H1 (cell line): ENCODE data around the gene COL6A1. TPM values are rescaled to one million over a fixed set of nuclear protein-coding genes. Genes with fewer than 3 reads are reported as not detected.

Experiments
- CTCF ChIA-PET: fragments of 300-600 bp; sonication (Branson Sonifier 250); formaldehyde crosslinking; loops from one replicate; lab custom pipeline; 2021; ENCODE audit not compliant: partially characterized antibody; lab: Charles Lee
- POLR2A ChIA-PET: fragments of 300-600 bp; sonication (Branson Sonifier 250); formaldehyde crosslinking; loops from one replicate; lab custom pipeline; 2021; ENCODE audit warnings: inconsistent platforms; ENCODE audit not compliant: partially characterized antibody; lab: Charles Lee
- DNase-seq, 2 experiments: peaks; one replicate each; pipeline versions ENCODE4 v3.0.0 to v3.0.0-alpha.2; 2010 to 2022; ENCODE audit warnings: low spot score in 2 of 2, low read depth in 1 of 2, mixed read lengths in 1 of 2
- FAIRE-seq: peaks from 2 replicates; lab custom pipeline; 2011; peaks lifted over from hg19 to GRCh38; lab: Jason Lieb, UNC
- H2AFZ ChIP-seq: 2 replicates; pipeline ENCODE4 v1.8.1; 2012; ENCODE audit warnings: low read length, inconsistent platforms
- H2AK5ac ChIP-seq: 2 replicates; pipeline ENCODE4 v1.6.1; 2013; ENCODE audit warnings: low read depth, low read length
- H2BK120ac ChIP-seq: replicated peaks from 2 replicates; pipeline ENCODE3; 2013; ENCODE audit warnings: low read depth, low read length, inconsistent platforms
- H2BK12ac ChIP-seq: 2 replicates; pipeline ENCODE4 v1.6.1; 2013; ENCODE audit warnings: low read depth, low read length
- H2BK15ac ChIP-seq: 2 replicates; pipeline ENCODE4 v1.6.1; 2013; ENCODE audit warnings: low read length
- H2BK20ac ChIP-seq: 2 replicates; pipeline ENCODE4 v1.6.1; 2013; ENCODE audit warnings: low read length
- H2BK5ac ChIP-seq: 2 replicates; pipeline ENCODE4 v1.6.1; 2013; ENCODE audit warnings: low read depth, low read length
- H3K14ac ChIP-seq: 2 replicates; pipeline ENCODE4 v1.6.1; 2013; ENCODE audit warnings: inconsistent platforms; ENCODE audit not compliant: insufficient read length
- H3K18ac ChIP-seq: 2 replicates; pipeline ENCODE4 v1.6.1; 2013; ENCODE audit warnings: low read length; ENCODE audit errors: extremely low read depth
- H3K23ac ChIP-seq: 2 replicates; pipeline ENCODE4 v1.6.1; 2013; ENCODE audit warnings: inconsistent platforms; ENCODE audit not compliant: insufficient read length
- H3K23me2 ChIP-seq: 2 replicates; pipeline ENCODE4 v1.6.1; 2013; ENCODE audit warnings: low read depth, low read length
- H3K27ac ChIP-seq: 2 replicates; pipeline ENCODE4 v1.6.1; 2011; ENCODE audit warnings: low read depth, low read length, inconsistent platforms
- H3K27me3 ChIP-seq, 4 experiments: replicated peaks in 1 of 4; 1 replicate in 1 of 4; 2 replicates in 3 of 4; pipeline versions ENCODE4 v1.6.1 to v1.8.1; 2011 to 2013; ENCODE audit warnings: low read length in 3 of 4, mild to moderate bottlenecking in 3 of 4, inconsistent platforms in 2 of 4, mixed read lengths in 2 of 4, moderate library complexity in 1 of 4; ENCODE audit not compliant: control insufficient read depth in 3 of 4, insufficient read depth in 3 of 4; ENCODE audit errors: extremely low read depth in 1 of 4
- H3K36me3 ChIP-seq, 4 experiments: 2 replicates each; pipeline versions ENCODE4 v1.6.1 to v1.8.1; 2011 to 2013; ENCODE audit warnings: mild to moderate bottlenecking in 4 of 4, low read length in 3 of 4, moderate library complexity in 2 of 4, control low read depth in 1 of 4, inconsistent platforms in 1 of 4; ENCODE audit not compliant: insufficient read depth in 4 of 4, control insufficient read depth in 2 of 4
- H3K4ac ChIP-seq: replicated peaks from 2 replicates; pipeline ENCODE3; 2013; ENCODE audit warnings: low read length, low read depth, mixed read lengths, inconsistent platforms; ENCODE audit not compliant: insufficient read length
- H3K4me1 ChIP-seq, 4 experiments: replicated peaks in 1 of 4; 1 replicate in 1 of 4; 2 replicates in 3 of 4; pipeline versions ENCODE4 v1.6.1 to v1.8.1; 2011 to 2013; ENCODE audit warnings: low read length in 3 of 4, inconsistent platforms in 2 of 4, mixed read lengths in 1 of 4; ENCODE audit not compliant: insufficient read depth in 4 of 4, control insufficient read depth in 3 of 4
- H3K4me2 ChIP-seq, 2 experiments: 2 replicates each; pipeline versions ENCODE4 v1.6.1 to v1.8.1; 2011 to 2013; ENCODE audit warnings: low read depth in 2 of 2, low read length in 2 of 2, control low read depth in 1 of 2, inconsistent platforms in 1 of 2, mild to moderate bottlenecking in 1 of 2; ENCODE audit not compliant: insufficient read depth in 1 of 2
- H3K4me3 ChIP-seq, 4 experiments: fragments of 200-600, 300-600 bp in 1 of 4; sonication (generic), shearing (Covaris generic), sonication (Bioruptor Twin) in 1 of 4; 2 replicates each; pipeline versions ENCODE4 v1.5.1 to v1.8.1; 2011 to 2016; ENCODE audit warnings: low read length in 4 of 4, low read depth in 3 of 4, control low read depth in 2 of 4, inconsistent platforms in 2 of 4, mild to moderate bottlenecking in 2 of 4, mixed read lengths in 1 of 4, moderate library complexity in 1 of 4; ENCODE audit not compliant: insufficient read depth in 2 of 4; ENCODE audit errors: extremely low read depth in 1 of 4
- H3K56ac ChIP-seq: replicated peaks from 2 replicates; pipeline ENCODE3; 2013; ENCODE audit warnings: low read depth, mild to moderate bottlenecking, mixed read lengths, low read length, inconsistent platforms; ENCODE audit not compliant: insufficient read length
- H3K79me1 ChIP-seq: 2 replicates; pipeline ENCODE4 v1.6.1; 2013; ENCODE audit warnings: low read depth, low read length, control low read depth
- H3K79me2 ChIP-seq, 2 experiments: 2 replicates each; pipeline versions ENCODE4 v1.6.1 to v1.8.1; 2012 to 2013; ENCODE audit warnings: low read length in 2 of 2, mild to moderate bottlenecking in 2 of 2, inconsistent platforms in 1 of 2; ENCODE audit not compliant: insufficient read depth in 2 of 2, control insufficient read depth in 1 of 2
- H3K9ac ChIP-seq, 4 experiments: replicated peaks in 1 of 4; 1 replicate in 1 of 4; 2 replicates in 3 of 4; pipeline versions ENCODE4 v1.6.1 to v1.8.1; 2011 to 2013; ENCODE audit warnings: low read depth in 3 of 4, low read length in 3 of 4, control low read depth in 2 of 4, mild to moderate bottlenecking in 2 of 4, moderate library complexity in 2 of 4, inconsistent platforms in 1 of 4; ENCODE audit errors: extremely low read depth in 1 of 4
- H3K9me3 ChIP-seq, 2 experiments: 2 replicates each; pipeline versions ENCODE4 v1.6.1 to v1.8.1; 2012 to 2013; ENCODE audit warnings: mild to moderate bottlenecking in 2 of 2, moderate library complexity in 2 of 2, control low read depth in 1 of 2, inconsistent platforms in 1 of 2, low read depth in 1 of 2, low read length in 1 of 2, mixed read lengths in 1 of 2; ENCODE audit not compliant: insufficient read depth in 2 of 2
- H4K20me1 ChIP-seq, 2 experiments: replicated peaks in 1 of 2; 2 replicates each; pipeline versions ENCODE3 to v1.8.1; 2011 to 2013; ENCODE audit warnings: inconsistent platforms in 2 of 2, low read length in 2 of 2, mild to moderate bottlenecking in 1 of 2; ENCODE audit not compliant: insufficient read depth in 2 of 2, control insufficient read depth in 1 of 2
- H4K5ac ChIP-seq: 2 replicates; pipeline ENCODE4 v1.6.1; 2013; ENCODE audit warnings: low read length, low read depth, mixed read lengths, inconsistent platforms; ENCODE audit not compliant: insufficient read length
- H4K8ac ChIP-seq: 2 replicates; pipeline ENCODE4 v1.8.0; 2013; ENCODE audit warnings: mild to moderate bottlenecking, moderate library complexity, low read length, inconsistent platforms; ENCODE audit not compliant: insufficient read depth; ENCODE audit errors: extremely low read depth
- H4K91ac ChIP-seq: replicated peaks from 2 replicates; pipeline ENCODE3; 2013; ENCODE audit warnings: low read length, mixed read lengths, inconsistent platforms; ENCODE audit not compliant: insufficient read length
- EGR1 ChIP-seq: IDR thresholded peaks from 2 replicates; pipeline ENCODE4 v1.6.1; 2011; ENCODE audit warnings: low read depth, low read length, borderline replicate concordance
- FOSL1 ChIP-seq: IDR thresholded peaks from 2 replicates; pipeline ENCODE4 v1.6.1; 2011; ENCODE audit warnings: mild to moderate bottlenecking, low read depth, low read length, moderate library complexity; ENCODE audit not compliant: insufficient read depth
- GABPA ChIP-seq: IDR thresholded peaks from 2 replicates; pipeline ENCODE4 v1.6.1; 2011; ENCODE audit warnings: mild to moderate bottlenecking, low read length, moderate library complexity, borderline replicate concordance; ENCODE audit not compliant: insufficient read depth
- KDM1A ChIP-seq: fragments of 200-600, 300-600 bp; sonication (generic); IDR thresholded peaks from 2 replicates; pipeline ENCODE4 v1.7.1; 2016; ENCODE audit warnings: mild to moderate bottlenecking, low read length, borderline replicate concordance
- MAX ChIP-seq: IDR thresholded peaks from 2 replicates; pipeline ENCODE4 v1.6.1; 2012; ENCODE audit warnings: inconsistent platforms
- NANOG ChIP-seq: IDR thresholded peaks from 2 replicates; pipeline ENCODE4 v1.6.1; 2011; ENCODE audit warnings: low read length, low read depth, mild to moderate bottlenecking, inconsistent platforms; ENCODE audit not compliant: insufficient read depth, poor library complexity, severe bottlenecking
- SAP30 ChIP-seq: fragments of 300-600 bp; sonication (generic); IDR thresholded peaks from 2 replicates; pipeline ENCODE4 v1.7.1; 2012; ENCODE audit warnings: low read length, moderate library complexity, mild to moderate bottlenecking, inconsistent platforms; ENCODE audit not compliant: insufficient read depth, insufficient replicate concordance
- TEAD4 ChIP-seq: IDR thresholded peaks from 2 replicates; pipeline ENCODE4 v1.6.1; 2012; ENCODE audit warnings: low read depth, low read length, inconsistent platforms, mixed read lengths
- YY1 ChIP-seq: IDR thresholded peaks from 2 replicates; pipeline ENCODE4 v1.6.1; 2011; ENCODE audit warnings: low read depth, mild to moderate bottlenecking, low read length
- WGBS, 2 experiments: shearing (Covaris generic) in 1 of 2; methylation state at CpG; one replicate each; pipeline versions ENCODE4 v1.1.6 to v1.1.7; 2013 to 2015; ENCODE audit warnings: low lambda C conversion rate in 2 of 2, mixed read lengths in 2 of 2, inconsistent platforms in 1 of 2, low coverage in 1 of 2, missing lambda C conversion rate in 1 of 2; ENCODE audit not compliant: insufficient replicate concordance in 2 of 2, insufficient coverage in 1 of 2, insufficient read length in 1 of 2; ENCODE audit errors: extremely low coverage in 1 of 2, missing lambda C conversion rate in 1 of 2; 5-methylcytosine and 5-hydroxymethylcytosine counted together
- polyA plus RNA-seq, 7 experiments: library from polyadenylated mRNA; depleted of rRNA in 3 of 7; stranded (reverse) in 5 of 7; unstranded in 2 of 7; fragments of >200 nt in 5 of 7; fragments of 200-250 nt in 2 of 7; gene quantifications; 1 replicate in 5 of 7; 2 replicates in 1 of 7; 4 replicates in 1 of 7; pipeline versions ENCODE4 v1.2.1 to v1.2.3, GENCODE V29; 2011 to 2013; ENCODE audit warnings: missing spikeins in 2 of 7, mixed read lengths in 2 of 7
- total RNA-seq: library from RNA; stranded (reverse); fragmentation: NEBNext Ultra II Directional; extraction: Animal tissue kit (Norgen Biotek cat#: 25700); gene quantifications from 2 replicates; pipeline ENCODE4 v1.2.1, GENCODE V29; 2021
- TF ChIP-seq, protein P1 (sequence below): IDR thresholded peaks from 2 replicates; pipeline ENCODE4 v1.6.1; 2012; ENCODE audit warnings: inconsistent platforms

COL6A1 gene
- total and polyA plus RNA-seq, 2 of the 8 experiments (the other 6 are each of a cell fraction or from before 2014, with no cell fraction given), result 100 to 115 TPM

DNA sequence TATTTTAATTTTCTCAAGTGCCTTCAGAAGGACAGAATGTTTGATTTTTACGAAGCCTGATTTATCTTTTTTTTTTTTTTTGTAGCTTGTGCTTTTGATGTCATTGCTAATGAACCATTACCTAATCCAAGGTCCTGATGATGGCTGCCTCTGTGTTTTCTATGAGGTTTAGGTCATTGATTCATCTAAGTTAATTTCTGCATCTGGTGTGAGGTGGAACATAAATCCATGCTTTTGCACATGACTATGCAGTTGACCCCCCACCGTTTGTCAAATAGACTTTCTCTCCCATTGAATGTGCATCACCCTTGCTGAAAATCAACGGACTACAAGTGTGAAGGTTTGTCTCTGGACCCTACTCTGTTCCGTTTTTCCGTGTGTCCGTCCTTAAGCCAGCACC is 50.5 kb downstream of the COL6A1 start:
- ChIA-PET POLR2A (no interaction called here), CTCF (interaction anchor here (0.6 kb wide), 1 partner anchor 110 kb away, joined by 3 read pairs; no protein-coding TSS in a partner anchor)
- H3K4ac ChIP-seq, result no peak overlapping the region
- DNase-seq, result no peak
- H4K20me1 ChIP-seq, result no peaks in the 10 kb centered on the region
- no peak overlapping the region; the same call in 1 of the 2 replicates for H2BK12ac ChIP-seq
- no peak for TF ChIP-seq YY1
- no peak for TF ChIP-seq GABPA
- no peak for TF ChIP-seq MAX
- TF ChIP-seq TEAD4, result no peak
- TF ChIP-seq FOSL1, result no peak
- no peak for TF ChIP-seq EGR1
- TF ChIP-seq NANOG, result no peak
- TF ChIP-seq KDM1A, result no peak
- no peak for TF ChIP-seq SAP30
- TF ChIP-seq, protein P1, sequence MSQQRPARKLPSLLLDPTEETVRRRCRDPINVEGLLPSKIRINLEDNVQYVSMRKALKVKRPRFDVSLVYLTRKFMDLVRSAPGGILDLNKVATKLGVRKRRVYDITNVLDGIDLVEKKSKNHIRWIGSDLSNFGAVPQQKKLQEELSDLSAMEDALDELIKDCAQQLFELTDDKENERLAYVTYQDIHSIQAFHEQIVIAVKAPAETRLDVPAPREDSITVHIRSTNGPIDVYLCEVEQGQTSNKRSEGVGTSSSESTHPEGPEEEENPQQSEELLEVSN, result no peak
- H3K79me2 ChIP-seq, result no peaks in the 10 kb centered on the region
- H2BK120ac ChIP-seq, result no peak overlapping the region
- H3K27ac ChIP-seq, result no peak overlapping the region
- H2BK15ac ChIP-seq, result no peak overlapping the region
- no peak overlapping the region for H3K4me3 ChIP-seq
- no peak overlapping the region for H3K18ac ChIP-seq
- no peak overlapping the region for H2BK20ac ChIP-seq
- H4K91ac ChIP-seq, result no peak overlapping the region
- H2AK5ac ChIP-seq, result no peak overlapping the region; the same call in 1 of the 2 replicates
- H2BK5ac ChIP-seq, result no peak overlapping the region
- H3K56ac ChIP-seq, result no peak overlapping the region
- H3K9me3 ChIP-seq, result no peaks in the 10 kb centered on the region
- H3K4me1 ChIP-seq, result no peaks in the 10 kb centered on the region; a peak in 1 of 7 replicates
- 96% methylated on average over 6 of the region's 6 CpGs; no CpG with 5 or more reads in 1 of the 2 experiments for WGBS, 2 experiments
- no peak overlapping the region for H3K14ac ChIP-seq
- no peak overlapping the region for H3K23ac ChIP-seq
- H3K4me2 ChIP-seq, result no peak overlapping the region
- H3K27me3 ChIP-seq, result no peaks in the 10 kb centered on the region
- no peak overlapping the region for H3K9ac ChIP-seq
- no peaks in the 10 kb centered on the region for H3K79me1 ChIP-seq
- FAIRE-seq, result no peak
- H3K36me3 ChIP-seq, result no peaks in the 10 kb centered on the region
- H2AFZ ChIP-seq, result no peak overlapping the region
- no peaks in the 10 kb centered on the region for H3K23me2 ChIP-seq
- H4K5ac ChIP-seq, result no peak overlapping the region
- H4K8ac ChIP-seq, result no peak overlapping the region
